RWPE1 (cell line): Measurements from ENCODE around the gene RAB20.
"Not testable (repeated sequence)": the region's sequence is repeated elsewhere in the genome, so short reads cannot be mapped to it uniquely, and the experiment has no call there.

Experiments
- CTCF ChIA-PET: fragments of 350-600 bp; sonication (Branson Sonifier 250); formaldehyde crosslinking; extraction: SDS; loops from one replicate; lab custom pipeline; 2021; lab: Yijun Ruan, JAX
- POLR2A ChIA-PET: fragments of 400-600 bp; formaldehyde crosslinking; extraction: SDS; loops from one replicate; lab custom pipeline; 2020; ENCODE audit warnings: antibody characterized with exemption; ENCODE audit not compliant: low non-redundant PET; lab: Yijun Ruan, JAX
- DNase-seq: peaks from one replicate; pipeline ENCODE4 v3.0.0; 2012; ENCODE audit warnings: low spot score
- H3K27ac ChIP-seq: fragments of 450-650 bp; 2 replicates; pipeline ENCODE4 v1.5.1; 2017
- TF ChIP-seq, protein P1 (sequence below): fragments of 450-650 bp; conservative IDR thresholded peaks from 2 replicates; pipeline ENCODE4 v1.5.1; 2017; ENCODE audit warnings: low read depth, mild to moderate bottlenecking

Gene RAB20

DNA sequence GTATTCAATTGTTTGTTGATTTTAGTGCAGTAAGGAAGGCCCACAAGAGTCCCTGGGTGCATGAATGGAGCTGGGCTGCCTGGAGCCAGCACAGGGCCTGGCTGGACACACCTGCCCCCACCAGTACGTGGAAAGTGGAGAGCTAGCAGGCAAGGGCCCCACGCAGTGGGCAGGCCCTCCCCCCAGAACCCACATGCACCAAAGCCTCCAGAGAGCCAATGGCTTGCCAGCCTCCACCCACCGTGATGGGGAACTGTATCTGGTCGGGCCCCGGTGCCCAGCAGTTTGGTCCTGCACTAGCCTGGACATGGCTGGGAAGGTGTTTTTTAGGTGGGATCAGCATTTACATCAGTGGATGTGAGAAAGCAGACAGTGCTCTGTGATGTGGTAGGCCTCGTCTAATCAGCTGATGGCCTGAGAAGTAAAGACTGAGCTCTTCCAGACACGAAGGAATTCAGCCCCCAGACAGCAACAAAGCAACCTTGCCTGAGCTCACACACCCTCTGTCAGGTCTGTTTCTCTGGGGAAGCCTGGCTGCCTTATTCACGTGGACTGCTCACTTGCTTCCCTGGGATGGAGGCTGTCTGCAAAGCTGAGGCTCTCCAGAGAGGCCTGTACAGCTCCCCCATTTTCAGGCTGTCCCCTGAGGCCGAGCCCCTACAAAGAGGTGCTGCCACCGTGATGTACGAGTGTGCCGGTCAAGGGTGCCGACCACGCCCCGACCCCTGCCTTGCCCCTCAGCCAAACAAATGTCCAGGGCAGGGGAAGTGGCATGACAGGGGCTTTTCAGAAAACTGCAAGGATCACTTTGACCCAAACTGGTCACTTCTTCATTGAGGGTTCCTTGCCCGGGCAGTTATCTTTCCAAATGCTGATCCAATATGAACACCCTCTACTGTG, 27.5 kb downstream of the RAB20 start:
- no peak for DNase-seq
- ChIA-PET CTCF (interaction anchor here (0.6 kb wide), 1 partner anchor 1910 kb away, joined by 3 read pairs; no protein-coding TSS in a partner anchor), POLR2A (no interaction called here)
- no peak overlapping the region for H3K27ac ChIP-seq
- TF ChIP-seq, protein P1, sequence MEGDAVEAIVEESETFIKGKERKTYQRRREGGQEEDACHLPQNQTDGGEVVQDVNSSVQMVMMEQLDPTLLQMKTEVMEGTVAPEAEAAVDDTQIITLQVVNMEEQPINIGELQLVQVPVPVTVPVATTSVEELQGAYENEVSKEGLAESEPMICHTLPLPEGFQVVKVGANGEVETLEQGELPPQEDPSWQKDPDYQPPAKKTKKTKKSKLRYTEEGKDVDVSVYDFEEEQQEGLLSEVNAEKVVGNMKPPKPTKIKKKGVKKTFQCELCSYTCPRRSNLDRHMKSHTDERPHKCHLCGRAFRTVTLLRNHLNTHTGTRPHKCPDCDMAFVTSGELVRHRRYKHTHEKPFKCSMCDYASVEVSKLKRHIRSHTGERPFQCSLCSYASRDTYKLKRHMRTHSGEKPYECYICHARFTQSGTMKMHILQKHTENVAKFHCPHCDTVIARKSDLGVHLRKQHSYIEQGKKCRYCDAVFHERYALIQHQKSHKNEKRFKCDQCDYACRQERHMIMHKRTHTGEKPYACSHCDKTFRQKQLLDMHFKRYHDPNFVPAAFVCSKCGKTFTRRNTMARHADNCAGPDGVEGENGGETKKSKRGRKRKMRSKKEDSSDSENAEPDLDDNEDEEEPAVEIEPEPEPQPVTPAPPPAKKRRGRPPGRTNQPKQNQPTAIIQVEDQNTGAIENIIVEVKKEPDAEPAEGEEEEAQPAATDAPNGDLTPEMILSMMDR, result no peak

DNA sequence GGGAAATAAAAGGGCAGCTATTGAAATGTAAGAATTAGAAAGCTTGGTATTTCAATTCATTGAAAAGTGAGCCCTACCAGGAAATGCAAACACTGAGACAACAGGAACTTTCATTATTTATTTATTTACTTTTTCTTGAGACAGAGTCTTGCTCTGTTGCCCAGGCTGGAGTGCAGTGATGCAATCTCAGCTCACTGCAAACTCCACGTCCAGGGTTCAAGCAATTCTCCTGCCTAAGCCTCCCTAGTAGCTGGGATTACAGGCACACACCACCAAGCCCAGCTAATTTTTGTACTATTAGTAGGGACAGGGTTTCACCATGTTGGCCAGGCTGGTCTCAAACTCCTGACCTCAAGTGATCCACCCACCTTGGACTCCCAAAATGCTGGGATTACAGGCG, 29.3 kb downstream of the RAB20 start:
- H3K27ac ChIP-seq, CTCF ChIA-PET, DNase-seq, POLR2A ChIA-PET: not testable (repeated sequence)

DNA sequence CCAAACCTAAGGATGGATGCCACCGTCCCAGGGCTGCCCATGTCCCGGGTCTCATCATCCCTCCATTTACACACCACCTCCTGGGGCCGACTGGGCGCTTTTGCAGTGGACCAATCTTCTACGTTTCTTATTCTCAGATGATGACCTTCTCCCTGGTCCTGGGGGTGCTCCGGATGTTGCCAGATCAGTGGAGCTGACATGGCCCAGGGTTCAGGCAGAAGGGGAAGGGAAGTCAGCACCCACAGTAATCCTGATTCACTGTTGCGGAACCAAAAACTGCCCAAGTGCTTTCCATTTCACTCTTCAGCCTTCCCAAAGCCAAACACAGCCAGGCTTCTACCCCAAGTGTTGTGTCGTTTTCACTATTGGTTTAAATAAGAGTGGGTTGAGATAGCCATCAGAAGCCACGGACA, 29.8 kb downstream of the RAB20 start:
- TF ChIP-seq, protein P1, result no peak
- no peak overlapping the region for H3K27ac ChIP-seq
- ChIA-PET CTCF (no interaction called here), POLR2A (no interaction called here)
- no peak for DNase-seq

DNA sequence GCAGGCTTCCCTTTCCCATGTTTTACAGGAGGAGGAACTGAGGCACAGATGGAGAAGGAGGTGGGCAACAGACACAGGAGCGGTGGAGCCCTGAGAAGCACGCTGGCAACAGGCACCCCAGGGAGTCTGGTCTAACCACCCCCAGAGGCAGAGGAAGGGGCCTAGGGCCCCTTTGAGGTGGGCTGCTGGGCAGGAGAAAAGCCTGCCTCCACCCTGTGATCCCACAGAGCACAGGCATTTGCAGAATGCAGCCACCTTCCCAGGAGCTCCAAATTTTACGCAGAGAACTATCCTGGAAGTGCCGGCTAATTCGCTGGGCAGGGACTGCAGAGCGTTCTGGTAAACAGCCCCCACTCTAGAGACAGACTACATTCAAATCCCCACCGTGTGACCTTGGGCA, 30.4 kb downstream of the RAB20 start:
- ChIA-PET POLR2A (no interaction called here), CTCF (no interaction called here)
- no peak overlapping the region for H3K27ac ChIP-seq
- TF ChIP-seq, protein P1, result no peak
- no peak for DNase-seq

- ChIA-PET CTCF (no interaction called here), POLR2A (no interaction called here)
- DNase-seq, result no peak
- TF ChIP-seq, protein P1, result no peak
- no peak overlapping the region for H3K27ac ChIP-seq
These were observed 31.8 kb downstream of the RAB20 start for GRCh38 chr13:110529522-110530311.

- no peak overlapping the region for H3K27ac ChIP-seq
- no peak for DNase-seq
- CTCF ChIA-PET, result no interaction called here
- TF ChIP-seq, protein P1, result no peak
- POLR2A ChIA-PET, result no interaction called here
These were observed 32.6 kb downstream of the RAB20 start for GRCh38 chr13:110528911-110529310.
